IPS-NIHi7 (cell line): Measurements from ENCODE around the gene BNIP3.

ENCODE experiments used
- DNase-seq: peaks from one replicate; pipeline ENCODE4 v3.0.0; 2012; ENCODE audit warnings: mixed read lengths; ENCODE audit errors: extremely low spot score

The BNIP3 gene

GRCh38 chr10:131981429-131982184 lies at the start of gene BNIP3:
Gene BNIP3 (minus strand): TSS chr10:131981923. CDS start chr10:131981806, 117 bp downstream.
- peak; percentile 98 for DNase-seq

GRCh38 chr10:132030898-132031463 lies 49.3 kb upstream of the BNIP3 start:
- DNase-seq = no peak

- DNase-seq = no peak
Observed at GRCh38 chr10:132028706-132029105, 47.0 kb upstream of the BNIP3 start.

- DNase-seq = no peak
Observed at GRCh38 chr10:132027423-132027983, 45.8 kb upstream of the BNIP3 start.

- peak; percentile 88 for DNase-seq
Observed at GRCh38 chr10:132023092-132023811, 41.5 kb upstream of the BNIP3 start.

- DNase-seq = no peak
Observed at GRCh38 chr10:132022241-132022640, 40.5 kb upstream of the BNIP3 start.

GRCh38 chr10:132021504-132022143 lies 39.9 kb upstream of the BNIP3 start:
- DNase-seq = no peak

GRCh38 chr10:132021046-132021445 lies 39.3 kb upstream of the BNIP3 start:
- no peak for DNase-seq

GRCh38 chr10:132020456-132020855 lies 38.7 kb upstream of the BNIP3 start:
- no peak for DNase-seq

- DNase-seq = no peak
Observed at GRCh38 chr10:132019366-132019765, 37.6 kb upstream of the BNIP3 start.

- DNase-seq = no peak
Observed at GRCh38 chr10:132018446-132018845, 36.7 kb upstream of the BNIP3 start.

GRCh38 chr10:132016514-132016913 lies 34.8 kb upstream of the BNIP3 start:
- no peak for DNase-seq

- no peak for DNase-seq
Observed at GRCh38 chr10:132011445-132011844, 29.7 kb upstream of the BNIP3 start.

- no peak for DNase-seq
Observed at GRCh38 chr10:132011024-132011423, 29.3 kb upstream of the BNIP3 start.

- no peak for DNase-seq
Observed at GRCh38 chr10:132010483-132010882, 28.8 kb upstream of the BNIP3 start.

- DNase-seq = no peak
Observed at GRCh38 chr10:132009575-132009974, 27.9 kb upstream of the BNIP3 start.

- DNase-seq = no peak
Observed at GRCh38 chr10:132007681-132008080, 26.0 kb upstream of the BNIP3 start.

GRCh38 chr10:132006966-132007365 lies 25.2 kb upstream of the BNIP3 start:
- no peak for DNase-seq

GRCh38 chr10:132005147-132005546 lies 23.4 kb upstream of the BNIP3 start:
- DNase-seq = no peak

GRCh38 chr10:132004052-132004451 lies 22.3 kb upstream of the BNIP3 start:
- no peak for DNase-seq

GRCh38 chr10:132003282-132003924 lies 21.7 kb upstream of the BNIP3 start:
- no peak for DNase-seq

GRCh38 chr10:132002004-132002403 lies 20.3 kb upstream of the BNIP3 start:
- DNase-seq = no peak
